NCI-H187 (cell line): ENCODE data around the gene IGFBP2.

ENCODE experiments used
- DNase-seq, 2 experiments: peaks; one replicate each; lab custom pipeline; 2025; lab: John Stamatoyannopoulos, UW

Gene IGFBP2

DNA sequence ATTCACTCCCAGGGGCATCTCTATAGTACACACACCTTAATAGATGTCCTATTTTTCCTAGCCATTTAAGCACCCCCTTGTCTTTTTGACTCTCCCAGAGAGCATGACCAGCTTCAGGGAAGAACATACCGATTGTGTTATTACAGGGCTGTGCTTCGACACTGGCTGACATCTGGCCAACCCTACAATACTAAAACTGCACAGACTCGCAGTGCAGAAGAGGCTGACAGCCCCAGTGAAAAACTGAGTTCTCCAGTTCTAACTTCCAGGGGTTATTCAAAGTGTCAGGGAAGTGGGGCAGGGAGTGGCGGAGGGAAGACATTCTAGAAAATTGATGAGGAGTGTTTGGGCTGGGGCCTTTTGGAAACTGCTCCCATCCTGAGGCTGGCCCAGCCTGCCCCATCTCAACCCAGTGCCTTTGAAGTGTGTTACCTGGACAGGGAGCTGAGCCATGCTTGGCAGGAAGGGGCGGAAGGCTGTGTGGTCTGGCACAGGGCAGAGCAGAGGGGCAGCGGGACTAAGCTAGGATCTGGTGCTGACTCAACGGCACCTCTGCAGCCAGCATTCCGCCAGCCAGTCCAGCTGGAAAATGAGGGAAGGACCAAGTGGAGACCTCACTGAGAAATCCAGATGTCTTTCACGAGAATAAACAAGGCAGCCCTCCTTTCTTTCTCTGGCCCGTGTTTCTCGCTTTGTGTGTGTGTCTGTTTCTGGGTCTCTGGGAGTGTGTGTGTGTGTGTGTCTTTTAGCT lies 77.5 kb downstream of the IGFBP2 start:
- DNase-seq = no peak

- DNase-seq = no peak
These were observed 78.1 kb downstream of the IGFBP2 start for GRCh38 chr2:216711348-216711747.

- DNase-seq = no peak
These were observed 80.6 kb downstream of the IGFBP2 start for GRCh38 chr2:216713691-216714336.
